KBM-7 (cell line): Measurements from ENCODE around the gene CHRNG.

Source experiments
- DNase-seq: peaks from one replicate; pipeline ENCODE4 v3.0.0-alpha.2; 2015
- in situ Hi-C: fragments of 300-500 bp; cut with MboI; formaldehyde crosslinking; loops from 2 replicates; pipeline ENCODE4 v1.14.3; 2020; ENCODE audit warnings: low sequenced_read_pairs, low pct_unique_long_range_greater_than_20kb, mixed read lengths

CHRNG gene

GRCh38 chr2:232503809-232504323, 35.6 kb upstream of the CHRNG start:
- in situ Hi-C loops: no loop called here
- DNase-seq: no peak

GRCh38 chr2:232504438-232504837, 35.1 kb upstream of the CHRNG start:
- in situ Hi-C loops: no loop called here

GRCh38 chr2:232505856-232506255, 33.6 kb upstream of the CHRNG start:
- in situ Hi-C loops: no loop called here

More at GRCh38 chr2:232504438-232504837, 35.1 kb upstream of the CHRNG start:
- no peak for DNase-seq

GRCh38 chr2:232506709-232507108, 32.8 kb upstream of the CHRNG start:
- in situ Hi-C loops: no loop called here
- DNase-seq: no peak

More at GRCh38 chr2:232505856-232506255, 33.6 kb upstream of the CHRNG start:
- no peak for DNase-seq

- in situ Hi-C loops: no loop called here
- no peak for DNase-seq
Observed at GRCh38 chr2:232508251-232508650, 31.2 kb upstream of the CHRNG start.

- in situ Hi-C loops: no loop called here
- no peak for DNase-seq
Observed at GRCh38 chr2:232511336-232511890, 28.1 kb upstream of the CHRNG start.

- no peak for DNase-seq
- in situ Hi-C loops: no loop called here
Observed at GRCh38 chr2:232512602-232513001, 26.9 kb upstream of the CHRNG start.

GRCh38 chr2:232513353-232513752, 26.1 kb upstream of the CHRNG start:
- DNase-seq: no peak
- in situ Hi-C loops: no loop called here

GRCh38 chr2:232515639-232516038, 23.9 kb upstream of the CHRNG start:
- in situ Hi-C loops: no loop called here
- no peak for DNase-seq

- no peak for DNase-seq
- in situ Hi-C loops: no loop called here
Observed at GRCh38 chr2:232516551-232516950, 22.9 kb upstream of the CHRNG start.

- DNase-seq: no peak
- in situ Hi-C loops: no loop called here
Observed at GRCh38 chr2:232518844-232519243, 20.6 kb upstream of the CHRNG start.

- in situ Hi-C loops: no loop called here
Observed at GRCh38 chr2:232519581-232520438, 19.7 kb upstream of the CHRNG start, which contains the start of gene PRSS56. TSS of gene PRSS56 (plus strand) at chr2:232520388. CDS start at chr2:232520599, 211 bp downstream.

GRCh38 chr2:232520489-232520888, 19.0 kb upstream of the CHRNG start:
- no peak for DNase-seq
- in situ Hi-C loops: no loop called here

More at GRCh38 chr2:232519581-232520438, 19.7 kb upstream of the CHRNG start, which contains the start of gene PRSS56:
- no peak for DNase-seq

- in situ Hi-C loops: no loop called here
- no peak for DNase-seq
Observed at GRCh38 chr2:232521098-232521497, 18.4 kb upstream of the CHRNG start.

- in situ Hi-C loops: no loop called here
Observed at GRCh38 chr2:232521959-232522622, 17.4 kb upstream of the CHRNG start.

GRCh38 chr2:232522623-232523401, 16.7 kb upstream of the CHRNG start:
- in situ Hi-C loops: no loop called here
- DNase-seq: no peak

More at GRCh38 chr2:232521959-232522622, 17.4 kb upstream of the CHRNG start:
- peak; percentile 43 for DNase-seq

GRCh38 chr2:232523402-232523681, 16.1 kb upstream of the CHRNG start:
- in situ Hi-C loops: no loop called here
- no peak for DNase-seq

GRCh38 chr2:232523682-232524597, 15.6 kb upstream of the CHRNG start:
- peak; percentile 75 for DNase-seq
- in situ Hi-C loops: no loop called here
